PFSK-1 (cell line): ENCODE results near the gene PPP1R3E.

Source experiments
- POLR2AphosphoS5 ChIP-seq: IDR thresholded peaks from 2 replicates; pipeline ENCODE4 v1.6.1; 2012; ENCODE audit warnings: low read depth, mild to moderate bottlenecking, control low read depth, low read length, moderate library complexity
- REST ChIP-seq, 2 experiments: IDR thresholded peaks; 2 replicates each; pipeline versions ENCODE4 v1.6.1 to v1.8.0; 2011 to 2012; ENCODE audit warnings: low read depth in 2 of 2, low read length in 2 of 2, control low read depth in 1 of 2, inconsistent platforms in 1 of 2, mild to moderate bottlenecking in 1 of 2, moderate library complexity in 1 of 2; ENCODE audit not compliant: insufficient read depth in 1 of 2
- SIN3A ChIP-seq: IDR thresholded peaks from 2 replicates; pipeline ENCODE4 v1.6.1; 2012; ENCODE audit warnings: mild to moderate bottlenecking, low read length, moderate library complexity, borderline replicate concordance; ENCODE audit not compliant: insufficient read depth
- TAF1 ChIP-seq: IDR thresholded peaks from 2 replicates; pipeline ENCODE4 v1.6.1; 2012; ENCODE audit warnings: low read length, control low read depth, borderline replicate concordance; ENCODE audit not compliant: insufficient read depth

GRCh38 chr14:23320584-23321571 lies 18.2 kb upstream of the PPP1R3E start, which contains the start of gene PABPN1:
- peak; percentile 54; the same call in 1 of the 2 replicates for TF ChIP-seq POLR2AphosphoS5
- no peak for TF ChIP-seq TAF1
- no peak for TF ChIP-seq REST (IDR thresholded peaks at IDR 0.05; ENCODE audit: insufficient read depth in 1 of 2, low read depth in 2 of 2, low read length in 2 of 2)
- no peak; the same call in 1 of the 2 replicates for TF ChIP-seq SIN3A
